GM19351 (cell line): ENCODE measurements around the gene KCTD1.

ENCODE experiments used
- ATAC-seq: cut with Tn5 transposase; IDR thresholded peaks from one replicate; pipeline ENCODE4 v1.9.1; 2021; ENCODE audit warnings: mild to moderate bottlenecking, moderate library complexity; ENCODE audit not compliant: unreplicated experiment

KCTD1 gene

GRCh38 chr18:26487437-26487836 is 60.9 kb downstream of the KCTD1 start:
- peak; percentile 93 for ATAC-seq

GRCh38 chr18:26483633-26484032 is 64.7 kb downstream of the KCTD1 start:
- ATAC-seq, result no peak

- no peak for ATAC-seq
Measured at GRCh38 chr18:26482569-26482968, 65.8 kb downstream of the KCTD1 start.

GRCh38 chr18:26480897-26481795 is 67.2 kb downstream of the KCTD1 start:
- peak; percentile 56 for ATAC-seq

- ATAC-seq, result no peak
Measured at GRCh38 chr18:26479681-26480079, 68.7 kb downstream of the KCTD1 start.

GRCh38 chr18:26479065-26479680 is 69.2 kb downstream of the KCTD1 start:
- ATAC-seq, result no peak

GRCh38 chr18:26477828-26478466 is 70.4 kb downstream of the KCTD1 start:
- ATAC-seq, result no peak

- no peak for ATAC-seq
Measured at GRCh38 chr18:26476697-26477096, 71.7 kb downstream of the KCTD1 start.

GRCh38 chr18:26474542-26474941 is 73.8 kb downstream of the KCTD1 start:
- ATAC-seq, result no peak

- ATAC-seq, result no peak
Measured at GRCh38 chr18:26473672-26474071, 74.7 kb downstream of the KCTD1 start.

GRCh38 chr18:26471826-26472225 is 76.5 kb downstream of the KCTD1 start:
- ATAC-seq, result no peak

GRCh38 chr18:26471027-26471426 is 77.3 kb downstream of the KCTD1 start:
- ATAC-seq, result no peak

GRCh38 chr18:26470011-26470637 is 78.2 kb downstream of the KCTD1 start:
- peak; percentile 86 for ATAC-seq

GRCh38 chr18:26468931-26469340 is 79.4 kb downstream of the KCTD1 start:
- peak; percentile 78 for ATAC-seq

GRCh38 chr18:26466026-26466425 is 82.3 kb downstream of the KCTD1 start:
- no peak for ATAC-seq

- no peak for ATAC-seq
Measured at GRCh38 chr18:26465431-26465830, 82.9 kb downstream of the KCTD1 start.

GRCh38 chr18:26464128-26465011 is 84.0 kb downstream of the KCTD1 start:
- no peak for ATAC-seq

GRCh38 chr18:26462355-26462754 is 86.0 kb downstream of the KCTD1 start:
- no peak for ATAC-seq

- ATAC-seq, result no peak
Measured at GRCh38 chr18:26461405-26461804, 86.9 kb downstream of the KCTD1 start.

GRCh38 chr18:26460449-26461091 is 87.8 kb downstream of the KCTD1 start:
- ATAC-seq, result peak; percentile 67
